Inferior parietal cortex (tissue), 1 donor: Measurements from ENCODE around the gene HS2ST1.
"Not testable (repeated sequence)": the region's sequence is repeated elsewhere in the genome, so short reads cannot be mapped to it uniquely, and the experiment has no call there.

ENCODE experiments used
- DNase-seq: peaks from one replicate; pipeline ENCODE4 v3.0.0-alpha.2; 2016; ENCODE audit errors: extremely low spot score

The HS2ST1 gene

GRCh38 chr1:86971778-86972177, 57.3 kb downstream of the HS2ST1 start:
- DNase-seq, result no peak

- DNase-seq, result no peak
Observed at GRCh38 chr1:86972262-86972661, 57.8 kb downstream of the HS2ST1 start.

GRCh38 chr1:86975993-86976550, 61.6 kb downstream of the HS2ST1 start:
- DNase-seq, result no peak

- DNase-seq, result no peak
Observed at GRCh38 chr1:86976664-86977063, 62.2 kb downstream of the HS2ST1 start.

GRCh38 chr1:86981482-86982213, 67.2 kb downstream of the HS2ST1 start:
- no peak for DNase-seq

- DNase-seq, result not testable (repeated sequence)
Observed at GRCh38 chr1:86983677-86984076, 69.2 kb downstream of the HS2ST1 start.

GRCh38 chr1:86987446-86987845, 73.0 kb downstream of the HS2ST1 start:
- no peak for DNase-seq

- DNase-seq, result no peak
Observed at GRCh38 chr1:86988835-86989234, 74.4 kb downstream of the HS2ST1 start.

- not testable (repeated sequence) for DNase-seq
Observed at GRCh38 chr1:86989690-86990089, 75.3 kb downstream of the HS2ST1 start.

- no peak for DNase-seq
Observed at GRCh38 chr1:86990826-86991225, 76.4 kb downstream of the HS2ST1 start.

GRCh38 chr1:86991549-86992186, 77.2 kb downstream of the HS2ST1 start:
- no peak for DNase-seq

GRCh38 chr1:86992861-86993260, 78.4 kb downstream of the HS2ST1 start:
- no peak for DNase-seq

- DNase-seq, result no peak
Observed at GRCh38 chr1:86993269-86993985, 79.0 kb downstream of the HS2ST1 start.

GRCh38 chr1:86994061-86994460, 79.6 kb downstream of the HS2ST1 start:
- DNase-seq, result no peak

GRCh38 chr1:86997538-86997937, 83.1 kb downstream of the HS2ST1 start:
- DNase-seq, result no peak

GRCh38 chr1:86998280-86998679, 83.8 kb downstream of the HS2ST1 start:
- no peak for DNase-seq

- DNase-seq, result no peak
Observed at GRCh38 chr1:86998727-86999126, 84.3 kb downstream of the HS2ST1 start.

GRCh38 chr1:87000460-87000859, 86.0 kb downstream of the HS2ST1 start:
- DNase-seq, result no peak

- DNase-seq, result no peak
Observed at GRCh38 chr1:87004857-87005256, 90.4 kb downstream of the HS2ST1 start.

- DNase-seq, result no peak
Observed at GRCh38 chr1:87007323-87007722, 92.9 kb downstream of the HS2ST1 start.

GRCh38 chr1:87013385-87013784, 99.0 kb downstream of the HS2ST1 start:
- DNase-seq, result not testable (repeated sequence)

GRCh38 chr1:87017998-87018672, 103.7 kb downstream of the HS2ST1 start:
- no peak for DNase-seq
